ENCODE measurements around the gene SLC9A9.

Gene SLC9A9

DNA sequence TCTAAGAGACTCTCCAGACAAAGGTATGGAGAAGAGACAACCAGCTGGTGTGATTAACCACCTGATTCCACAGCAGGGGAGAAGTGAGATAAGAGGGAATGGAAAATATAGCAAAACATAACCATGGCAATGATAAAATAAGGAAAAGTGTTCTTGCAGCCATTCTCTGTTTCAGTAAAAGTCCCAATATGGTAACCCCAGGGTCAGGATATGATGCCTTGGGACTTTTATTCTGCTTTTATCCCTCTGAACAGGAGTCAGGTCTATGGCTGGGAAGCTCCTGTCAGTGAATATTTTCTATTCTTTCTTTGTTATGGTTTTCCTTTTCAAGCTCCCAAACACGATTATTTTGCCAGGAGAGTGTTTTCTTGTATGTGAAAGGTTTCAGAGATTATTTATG is 94.2 kb downstream of the SLC9A9 start:
- Histone ChIP-seq H3K27ac (ENCODE audit: low read length) (no peak overlapping the region), H3K4me2 (ENCODE audit: low read length) (no peak overlapping the region), H3K27me3 (ENCODE audit: low read depth, low read length) (no peaks in the 10 kb centered on the region), H3K36me3 (replicated peaks; ENCODE audit: low read depth, low read length) (no peaks in the 10 kb centered on the region), H3K9ac (ENCODE audit: low read length) (no peak overlapping the region), H3K9me3 (ENCODE audit: insufficient read depth, low read length) (no peaks in the 10 kb centered on the region), H3K4me1 (ENCODE audit: low read length) (peaks cover 17% of the 10 kb centered on the region), H3K4me3 (ENCODE audit: low read length) (no peak overlapping the region), H2AFZ (ENCODE audit: low read depth, low read length) (no peak overlapping the region), H3K79me2 (ENCODE audit: low read length) (no peaks in the 10 kb centered on the region), H4K20me1 (ENCODE audit: insufficient read depth, low read length) (no peaks in the 10 kb centered on the region)
- TF ChIP-seq, protein P1, sequence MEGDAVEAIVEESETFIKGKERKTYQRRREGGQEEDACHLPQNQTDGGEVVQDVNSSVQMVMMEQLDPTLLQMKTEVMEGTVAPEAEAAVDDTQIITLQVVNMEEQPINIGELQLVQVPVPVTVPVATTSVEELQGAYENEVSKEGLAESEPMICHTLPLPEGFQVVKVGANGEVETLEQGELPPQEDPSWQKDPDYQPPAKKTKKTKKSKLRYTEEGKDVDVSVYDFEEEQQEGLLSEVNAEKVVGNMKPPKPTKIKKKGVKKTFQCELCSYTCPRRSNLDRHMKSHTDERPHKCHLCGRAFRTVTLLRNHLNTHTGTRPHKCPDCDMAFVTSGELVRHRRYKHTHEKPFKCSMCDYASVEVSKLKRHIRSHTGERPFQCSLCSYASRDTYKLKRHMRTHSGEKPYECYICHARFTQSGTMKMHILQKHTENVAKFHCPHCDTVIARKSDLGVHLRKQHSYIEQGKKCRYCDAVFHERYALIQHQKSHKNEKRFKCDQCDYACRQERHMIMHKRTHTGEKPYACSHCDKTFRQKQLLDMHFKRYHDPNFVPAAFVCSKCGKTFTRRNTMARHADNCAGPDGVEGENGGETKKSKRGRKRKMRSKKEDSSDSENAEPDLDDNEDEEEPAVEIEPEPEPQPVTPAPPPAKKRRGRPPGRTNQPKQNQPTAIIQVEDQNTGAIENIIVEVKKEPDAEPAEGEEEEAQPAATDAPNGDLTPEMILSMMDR (IDR thresholded peaks at IDR 0.05; ENCODE audit: low read depth, low read length): no peak
- no peak for TF ChIP-seq EZH2phosphoT487 (IDR thresholded peaks at IDR 0.05; ENCODE audit: low read depth)

DNA sequence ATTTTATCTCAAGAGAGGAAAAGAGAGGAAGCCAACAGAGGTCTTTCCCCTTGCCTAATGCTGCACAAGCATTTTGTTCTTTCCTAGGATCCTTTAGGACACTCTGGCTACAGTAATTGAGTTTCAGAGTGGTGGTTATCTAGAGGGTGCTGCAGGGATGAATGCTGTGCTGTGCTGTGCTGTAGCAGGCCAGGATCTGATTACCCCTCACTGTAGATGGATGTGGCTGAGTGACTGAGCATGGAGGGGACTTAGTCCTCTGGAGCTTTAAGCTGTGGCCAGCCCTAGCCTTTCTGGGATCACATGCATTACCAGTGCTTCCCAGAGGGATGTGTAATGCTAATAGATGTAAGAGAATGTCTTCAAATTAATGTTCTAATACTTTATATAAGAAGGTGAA is 94.8 kb downstream of the SLC9A9 start:
- Histone ChIP-seq H3K36me3 (replicated peaks; ENCODE audit: low read depth, low read length) (no peaks in the 10 kb centered on the region), H3K9me3 (ENCODE audit: insufficient read depth, low read length) (no peaks in the 10 kb centered on the region), H3K27me3 (ENCODE audit: low read depth, low read length) (no peaks in the 10 kb centered on the region), H3K4me2 (ENCODE audit: low read length) (no peak overlapping the region), H3K4me3 (ENCODE audit: low read length) (no peak overlapping the region), H2AFZ (ENCODE audit: low read depth, low read length) (no peak overlapping the region), H3K27ac (ENCODE audit: low read length) (no peak overlapping the region), H3K79me2 (ENCODE audit: low read length) (no peaks in the 10 kb centered on the region), H3K9ac (ENCODE audit: low read length) (no peak overlapping the region), H4K20me1 (ENCODE audit: insufficient read depth, low read length) (no peaks in the 10 kb centered on the region), H3K4me1 (ENCODE audit: low read length) (peaks cover 17% of the 10 kb centered on the region)
- TF ChIP-seq, protein P1 (IDR thresholded peaks at IDR 0.05; ENCODE audit: low read depth, low read length): no peak
- no peak for TF ChIP-seq EZH2phosphoT487 (IDR thresholded peaks at IDR 0.05; ENCODE audit: low read depth)

DNA sequence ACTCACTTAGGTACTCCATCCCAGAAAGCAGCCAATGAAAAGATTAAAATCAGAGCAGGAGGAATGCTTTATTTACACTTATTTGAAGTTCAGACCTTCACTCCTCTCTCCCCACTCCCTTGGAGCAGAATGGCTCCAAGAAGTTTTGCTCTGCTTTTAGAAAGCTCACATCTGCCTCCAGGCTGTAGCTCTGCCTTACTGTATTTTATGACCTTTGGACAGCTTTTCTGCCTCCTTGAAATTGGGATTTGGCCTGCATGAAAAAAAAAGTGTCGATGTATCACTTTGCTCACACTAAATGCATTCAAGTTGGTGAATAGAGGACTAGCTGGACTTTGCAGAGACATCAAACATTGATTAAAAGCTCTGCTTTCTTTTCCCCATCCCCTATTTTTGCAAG is 95.3 kb downstream of the SLC9A9 start:
- Histone ChIP-seq H3K9me3 (ENCODE audit: insufficient read depth, low read length) (no peaks in the 10 kb centered on the region), H3K79me2 (ENCODE audit: low read length) (no peaks in the 10 kb centered on the region), H3K4me2 (ENCODE audit: low read length) (no peak overlapping the region), H4K20me1 (ENCODE audit: insufficient read depth, low read length) (no peaks in the 10 kb centered on the region), H3K4me1 (ENCODE audit: low read length) (peaks cover 17% of the 10 kb centered on the region), H3K27me3 (ENCODE audit: low read depth, low read length) (no peaks in the 10 kb centered on the region), H3K36me3 (replicated peaks; ENCODE audit: low read depth, low read length) (no peaks in the 10 kb centered on the region), H3K9ac (ENCODE audit: low read length) (no peak overlapping the region), H3K27ac (ENCODE audit: low read length) (no peak overlapping the region), H2AFZ (ENCODE audit: low read depth, low read length) (no peak overlapping the region), H3K4me3 (ENCODE audit: low read length) (no peak overlapping the region)
- TF ChIP-seq, protein P1 (IDR thresholded peaks at IDR 0.05; ENCODE audit: low read depth, low read length): no peak
- TF ChIP-seq EZH2phosphoT487 (IDR thresholded peaks at IDR 0.05; ENCODE audit: low read depth): no peak

DNA sequence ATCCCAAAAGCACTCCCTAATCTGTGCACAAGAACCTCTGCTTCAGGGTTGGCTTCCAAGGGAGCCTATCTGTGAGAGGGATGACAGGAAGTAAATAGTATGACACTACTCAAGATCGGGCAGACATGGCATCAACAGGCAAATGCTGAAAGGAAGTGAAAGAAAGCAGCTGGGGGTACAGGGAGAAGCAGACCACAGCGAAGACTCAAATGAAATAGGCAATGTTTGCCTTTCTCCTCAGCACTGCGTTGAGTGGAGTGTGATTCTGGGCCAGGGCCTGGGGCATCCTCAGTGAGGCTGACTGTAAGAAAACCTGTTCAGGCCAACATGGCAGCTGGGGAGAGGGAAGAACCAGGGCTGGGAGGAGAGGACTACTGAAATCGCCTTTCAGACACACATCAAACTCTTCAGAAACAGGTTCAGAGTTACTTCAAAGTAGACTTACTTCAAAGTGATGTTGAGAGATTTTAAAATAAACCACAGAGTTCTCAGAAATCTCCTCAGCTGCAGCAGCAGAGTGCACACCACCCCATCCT is 96.6 kb downstream of the SLC9A9 start:
- Histone ChIP-seq H3K36me3 (replicated peaks; ENCODE audit: low read depth, low read length) (no peaks in the 10 kb centered on the region), H3K4me1 (ENCODE audit: low read length) (peaks cover 17% of the 10 kb centered on the region), H3K27me3 (ENCODE audit: low read depth, low read length) (no peaks in the 10 kb centered on the region), H3K4me2 (ENCODE audit: low read length) (peak overlapping the region; percentile 80), H3K79me2 (ENCODE audit: low read length) (no peaks in the 10 kb centered on the region), H2AFZ (ENCODE audit: low read depth, low read length) (peak overlapping the region; percentile 95), H3K9ac (ENCODE audit: low read length) (peak overlapping the region; percentile 41; the same call in 1 of the 2 replicates), H4K20me1 (ENCODE audit: insufficient read depth, low read length) (no peaks in the 10 kb centered on the region), H3K9me3 (ENCODE audit: insufficient read depth, low read length) (no peaks in the 10 kb centered on the region), H3K4me3 (ENCODE audit: low read length) (peak overlapping the region; percentile 59), H3K27ac (ENCODE audit: low read length) (peak overlapping the region; percentile 65)
- TF ChIP-seq, protein P1 (IDR thresholded peaks at IDR 0.05; ENCODE audit: low read depth, low read length): no peak
- TF ChIP-seq EZH2phosphoT487 (IDR thresholded peaks at IDR 0.05; ENCODE audit: low read depth): no peak
